HG03045 (cell line): ENCODE results near the gene CDK12.

Experiments used
- ATAC-seq: cut with Tn5 transposase; IDR thresholded peaks from one replicate; pipeline ENCODE4 v1.9.1; 2021; ENCODE audit warnings: mild to moderate bottlenecking, moderate library complexity; ENCODE audit not compliant: unreplicated experiment

CDK12 gene

GRCh38 chr17:39547713-39548478 lies 86.6 kb downstream of the CDK12 start:
- no peak for ATAC-seq

- ATAC-seq = no peak
Observed at GRCh38 chr17:39548494-39549225, 87.4 kb downstream of the CDK12 start.

GRCh38 chr17:39549747-39550573 lies 88.7 kb downstream of the CDK12 start:
- ATAC-seq = no peak

DNA sequence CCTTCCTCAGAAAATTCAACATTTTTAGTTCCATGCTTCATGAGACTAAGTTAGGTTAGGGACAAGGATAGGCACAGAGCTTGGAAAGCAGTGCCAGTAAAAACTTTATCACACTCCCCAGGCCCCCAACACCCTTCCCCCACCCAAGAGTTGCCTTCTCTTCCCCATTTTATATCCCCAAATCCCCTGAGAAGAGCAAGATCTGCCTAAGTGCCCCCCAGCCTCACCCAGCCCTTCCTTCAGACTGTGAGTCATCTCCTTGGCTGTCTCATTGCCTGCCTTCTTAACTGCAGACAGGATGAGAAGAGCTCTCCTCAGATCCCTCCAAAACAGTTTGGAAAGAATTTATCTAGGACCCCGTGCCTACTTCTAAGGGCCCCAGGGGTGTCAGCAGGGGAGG lies 90.6 kb downstream of the CDK12 start:
- no peak for ATAC-seq

- ATAC-seq = no peak
Observed at GRCh38 chr17:39553341-39553945, 92.2 kb downstream of the CDK12 start.

GRCh38 chr17:39555368-39555767 lies 94.1 kb downstream of the CDK12 start:
- ATAC-seq = no peak

- no peak for ATAC-seq
Observed at GRCh38 chr17:39556423-39556822, 95.1 kb downstream of the CDK12 start.

DNA sequence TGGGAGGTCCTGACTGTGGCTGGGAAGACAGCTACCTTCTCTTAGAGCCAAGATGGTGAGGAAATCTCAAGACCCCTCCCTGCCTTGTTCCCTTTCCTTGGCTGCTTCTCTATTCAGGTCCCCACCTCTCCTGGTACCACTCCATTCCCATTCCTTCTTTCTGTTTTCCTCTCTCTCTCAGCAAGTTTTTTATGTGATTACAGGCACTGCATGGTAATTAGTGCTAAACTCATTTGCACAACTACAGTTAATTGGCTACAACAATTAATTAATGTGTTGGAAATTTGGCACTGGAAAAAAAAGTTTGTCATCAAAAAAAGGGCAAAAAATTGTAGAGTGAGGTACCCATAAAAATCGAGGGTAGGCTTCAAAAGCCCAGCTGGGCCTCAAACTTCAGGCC lies 101.1 kb downstream of the CDK12 start:
- ATAC-seq = no peak

GRCh38 chr17:39562976-39563375 lies 101.7 kb downstream of the CDK12 start:
- ATAC-seq = no peak

- ATAC-seq = no peak
Observed at GRCh38 chr17:39563476-39563875, 102.2 kb downstream of the CDK12 start.

DNA sequence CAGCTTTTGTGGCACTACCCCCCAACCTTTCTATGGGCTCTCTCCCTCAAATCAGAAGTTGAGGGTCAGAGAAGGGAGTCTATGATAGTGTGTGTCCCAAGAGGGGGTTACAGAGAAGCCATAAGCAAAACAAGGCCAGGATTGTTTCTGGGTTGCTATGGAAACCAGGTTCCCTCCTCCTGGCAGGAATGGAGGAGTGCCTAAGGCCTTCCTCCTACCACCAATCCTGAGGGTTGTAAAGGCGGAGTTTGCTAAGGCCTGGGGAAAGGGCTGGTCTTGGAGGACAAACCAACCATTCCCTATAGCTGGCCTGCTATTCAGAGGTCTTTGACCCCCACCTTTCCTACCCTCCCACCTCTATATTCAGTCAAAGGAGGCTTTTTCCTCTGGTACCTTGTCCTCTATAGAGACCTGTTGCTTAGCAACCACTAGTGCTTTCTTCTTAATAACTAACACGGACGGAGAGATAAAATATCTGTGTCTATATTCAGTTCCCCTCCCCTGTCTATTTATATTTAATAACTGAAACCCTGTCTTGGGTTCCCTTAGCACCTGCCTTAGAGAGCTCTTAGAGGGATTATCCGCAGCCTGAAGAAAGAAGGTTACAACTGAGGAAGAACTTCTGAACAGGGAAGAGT lies 103.0 kb downstream of the CDK12 start:
- ATAC-seq = no peak

- ATAC-seq = no peak
Observed at GRCh38 chr17:39566094-39566850, 105.0 kb downstream of the CDK12 start.

GRCh38 chr17:39568702-39569101 lies 107.4 kb downstream of the CDK12 start:
- no peak for ATAC-seq

DNA sequence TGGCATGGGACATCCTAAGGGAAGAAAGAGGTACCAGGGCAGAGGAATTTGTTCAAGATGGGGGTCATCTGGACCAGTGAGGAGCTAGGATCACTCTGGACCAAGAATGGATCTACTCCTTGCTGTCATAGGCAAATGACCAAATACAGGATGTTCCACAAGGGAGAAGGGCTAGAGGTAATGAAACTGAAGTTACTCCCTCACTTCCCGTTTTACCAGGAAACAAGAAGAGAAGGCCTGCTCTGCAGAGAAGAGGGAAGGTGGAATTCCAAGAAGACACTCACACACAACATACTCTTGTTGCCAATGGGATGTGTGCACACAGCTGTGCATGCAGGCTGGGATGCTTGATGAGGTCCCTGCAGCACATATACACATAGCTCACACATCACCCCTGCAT lies 107.8 kb downstream of the CDK12 start:
- ATAC-seq = no peak

DNA sequence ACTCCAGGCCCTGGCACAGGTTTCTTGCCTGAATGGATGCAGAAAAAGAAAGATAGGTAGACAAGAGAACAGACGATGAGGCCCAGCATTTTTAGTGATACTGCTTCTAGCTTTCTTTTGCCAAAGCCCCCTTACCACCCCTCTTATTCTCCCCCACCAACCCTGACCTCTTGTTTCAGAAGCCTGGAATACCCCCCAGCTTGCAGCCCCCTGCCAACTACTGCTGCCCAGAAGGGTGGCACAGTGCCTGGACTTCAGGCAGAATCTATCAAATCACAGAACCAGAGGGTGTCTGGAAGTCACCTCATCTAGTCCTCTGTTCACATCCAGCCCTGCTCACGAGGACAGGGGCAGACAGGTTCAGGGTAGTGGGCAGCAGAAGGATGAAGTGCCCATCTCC lies 110.8 kb downstream of the CDK12 start:
- ATAC-seq = no peak

DNA sequence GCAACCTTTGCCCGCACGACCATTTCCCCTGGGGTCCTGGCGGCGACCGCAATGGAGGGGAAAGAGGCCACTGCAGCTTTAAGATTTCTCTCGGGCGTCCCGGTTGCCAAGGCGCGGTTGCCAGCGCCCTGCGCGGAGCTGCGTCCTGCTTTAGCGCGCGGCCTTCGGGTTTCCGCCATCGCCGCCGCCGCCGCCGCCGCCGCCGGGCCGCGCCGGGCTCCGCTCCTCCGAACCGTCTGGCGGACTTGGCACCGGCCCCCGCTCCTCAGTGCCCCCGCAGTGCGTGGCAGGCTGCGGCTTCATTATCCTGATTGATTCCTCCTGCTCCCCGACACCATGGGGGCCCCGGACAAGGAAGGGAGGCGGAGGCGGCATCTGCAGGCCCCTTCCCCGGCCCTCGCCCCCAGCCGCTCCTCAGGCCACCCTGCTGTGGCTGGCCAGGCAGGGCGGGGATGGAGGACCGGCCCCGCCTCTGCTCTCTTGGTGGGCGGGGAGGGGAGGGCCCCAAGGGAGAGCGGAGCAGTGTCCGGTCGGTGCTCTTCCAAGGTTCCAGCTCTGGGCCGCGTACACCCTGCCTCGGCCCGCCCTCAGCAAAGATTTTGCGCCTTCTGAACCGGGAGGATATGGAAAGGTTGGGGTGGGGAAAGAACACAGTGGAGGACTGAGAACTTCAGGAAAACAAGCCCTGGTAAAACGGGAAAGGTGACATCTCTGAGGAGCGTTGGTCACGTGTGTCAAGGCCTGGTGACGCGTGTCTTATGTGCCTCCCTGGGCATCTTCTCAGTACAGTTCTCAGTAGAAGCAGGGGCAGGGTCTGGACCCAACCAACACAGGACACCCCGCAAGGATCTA lies 112.4 kb downstream of the CDK12 start:
- ATAC-seq = no peak

DNA sequence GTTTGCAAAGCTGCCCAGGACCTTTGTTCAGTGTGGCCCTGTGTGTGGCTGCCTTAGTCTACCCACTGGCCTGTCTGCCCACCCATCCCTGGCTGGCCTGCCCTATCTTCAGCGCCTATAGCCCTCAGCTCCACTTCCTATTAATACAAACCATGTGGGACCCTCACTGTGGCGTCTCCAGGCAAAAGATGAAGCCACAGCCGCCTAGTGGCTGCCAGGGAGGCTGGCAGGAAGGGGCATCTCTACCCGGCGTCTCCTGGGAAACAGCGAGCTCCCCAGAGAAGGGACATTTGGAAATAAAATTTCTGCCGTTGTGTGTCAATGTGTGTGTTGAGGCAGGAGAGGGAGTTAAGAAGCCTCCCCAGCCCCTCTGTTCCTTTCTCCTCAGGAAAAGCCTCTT lies 114.9 kb downstream of the CDK12 start:
- ATAC-seq = no peak

DNA sequence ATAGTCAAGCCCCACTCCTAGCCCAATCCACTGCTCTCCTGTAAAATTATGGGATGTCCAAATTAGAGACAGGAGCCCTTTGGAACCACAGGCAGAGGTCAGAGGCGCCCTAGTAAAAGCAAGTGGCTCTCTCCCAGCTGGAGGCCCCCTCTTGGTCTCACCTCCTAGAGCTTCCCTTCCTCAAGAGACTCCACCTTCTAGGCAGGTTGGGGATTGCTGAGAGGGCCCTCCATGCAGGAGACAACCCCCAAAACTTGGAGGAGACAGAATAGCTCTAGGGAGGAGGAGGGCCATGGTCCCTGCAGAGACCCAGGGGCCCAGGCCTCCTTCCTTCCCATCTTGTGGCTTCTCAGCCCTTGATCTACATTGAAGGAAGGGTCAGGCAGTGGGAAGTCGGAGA lies 117.0 kb downstream of the CDK12 start:
- no peak for ATAC-seq
